Stimulated activated naive CD4-positive, alpha-beta T cell treated with Interleukin-2 at 50 U/mL for 16 hours (primary cell): ENCODE measurements around the gene CCT3.

Experiments used
- DNase-seq: peaks from one replicate; lab custom pipeline; 2025; lab: John Stamatoyannopoulos, UW

CCT3 gene

DNA sequence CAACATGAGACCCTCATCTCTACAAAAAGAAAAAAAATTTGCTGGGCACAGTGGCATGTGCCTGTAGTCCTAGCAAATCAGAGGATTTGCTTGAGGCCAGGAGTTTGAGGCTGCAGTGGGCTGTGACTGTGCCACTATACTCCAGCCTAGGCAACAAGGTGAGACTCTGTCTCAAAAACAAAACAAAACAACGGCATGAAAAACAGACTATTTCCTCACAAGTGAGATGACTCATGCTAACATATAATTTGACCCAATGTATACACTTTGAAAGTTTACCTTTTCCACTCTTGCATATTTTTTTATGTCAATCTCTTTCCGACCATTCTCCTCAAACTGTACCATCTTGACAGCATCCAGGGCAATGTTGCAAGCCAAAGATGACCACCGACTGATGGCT is 17.5 kb downstream of the CCT3 start:
- DNase-seq, result no peak

DNA sequence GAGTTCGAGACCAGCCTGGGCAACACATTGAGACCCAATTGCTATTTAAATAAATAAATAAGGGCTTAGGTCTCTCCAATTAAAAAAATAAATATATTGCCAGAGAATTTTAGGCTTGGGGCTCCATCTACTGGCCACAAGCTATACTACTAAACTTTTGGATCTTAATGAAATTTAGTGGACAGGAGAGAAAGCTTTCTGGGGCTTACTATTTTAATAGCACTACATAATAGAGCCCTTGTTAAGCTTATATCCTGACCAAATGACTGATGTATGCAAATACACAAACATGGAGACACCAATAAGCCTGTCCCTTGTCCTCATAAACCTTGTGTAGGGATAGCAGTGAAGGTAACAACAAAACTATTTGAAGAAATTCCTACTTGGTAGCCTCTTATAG is 18.4 kb downstream of the CCT3 start:
- DNase-seq, result no peak

DNA sequence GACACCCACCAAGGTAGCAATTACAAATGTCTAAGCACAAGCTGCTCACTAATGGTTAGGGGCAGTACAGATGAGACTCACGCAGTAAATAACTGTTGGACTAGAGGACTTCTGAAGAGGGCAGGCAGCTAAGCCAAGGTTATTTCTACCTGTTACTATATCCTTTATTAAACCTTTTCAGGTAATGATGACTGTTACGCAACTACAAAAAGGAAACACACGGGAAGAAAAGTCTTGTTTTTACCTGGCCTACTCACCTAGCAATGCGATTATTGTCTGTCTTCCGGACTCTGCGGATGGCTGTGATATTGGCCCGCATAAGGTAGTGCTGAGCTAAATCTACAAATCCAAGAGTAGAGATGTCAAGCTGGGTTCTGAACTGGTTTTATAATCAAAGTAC is 21.2 kb downstream of the CCT3 start:
- no peak for DNase-seq

DNA sequence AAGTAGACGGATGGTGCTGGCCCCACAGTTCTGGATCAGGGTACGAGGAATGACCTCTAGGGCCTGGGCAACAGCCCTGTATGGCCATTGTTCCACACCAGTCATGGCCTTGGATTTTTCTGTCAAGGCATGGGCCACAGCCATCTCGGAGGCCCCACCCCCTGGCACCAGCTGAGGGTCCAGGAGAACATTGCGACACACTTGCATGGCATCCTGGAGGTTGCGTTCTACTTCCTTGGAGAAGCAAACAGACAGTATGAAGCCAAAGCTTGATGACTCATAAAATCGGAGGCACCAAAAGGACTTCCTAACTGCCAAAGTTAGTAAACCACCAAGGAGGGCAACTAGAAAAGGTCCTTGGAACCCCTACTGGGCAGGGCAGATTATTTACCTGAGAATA is 27.1 kb downstream of the CCT3 start:
- no peak for DNase-seq

DNA sequence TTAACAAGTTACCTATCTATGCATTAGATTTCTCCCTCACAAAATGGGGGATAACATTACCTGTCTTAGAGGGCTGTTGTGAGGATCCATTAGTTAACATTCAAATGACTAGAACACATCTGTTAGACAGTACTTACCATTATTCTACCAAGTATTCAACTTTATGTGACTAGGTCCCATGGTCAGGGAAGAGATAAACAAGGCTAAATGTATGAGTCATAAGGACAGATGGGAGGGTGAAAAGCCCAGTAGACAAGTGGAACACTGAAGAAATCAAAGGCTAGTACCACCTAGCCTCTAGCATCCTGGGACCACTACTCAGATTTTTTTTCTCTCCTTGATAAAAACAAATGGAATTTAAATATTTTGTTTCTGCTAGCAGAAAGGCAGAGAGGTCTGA is 30.0 kb downstream of the CCT3 start:
- no peak for DNase-seq

DNA sequence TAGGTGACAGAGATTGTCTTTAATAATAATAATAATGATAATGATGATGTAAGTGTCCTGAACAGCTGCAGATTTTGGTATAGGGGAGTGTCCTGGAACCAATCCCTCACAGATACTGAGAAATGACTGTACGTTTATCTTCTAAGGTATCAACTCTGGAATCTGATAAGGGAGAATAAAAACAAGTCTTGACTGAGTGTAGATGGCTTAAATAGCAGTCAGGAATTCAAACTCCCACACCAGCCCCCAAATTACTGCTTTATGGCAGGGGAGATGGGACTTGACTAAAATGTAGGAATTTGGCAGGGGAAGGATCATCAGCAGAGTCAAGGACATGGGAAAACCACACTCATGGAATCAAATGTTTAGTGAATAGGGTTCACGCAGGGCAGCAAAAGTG is 32.9 kb downstream of the CCT3 start:
- DNase-seq, result no peak

DNA sequence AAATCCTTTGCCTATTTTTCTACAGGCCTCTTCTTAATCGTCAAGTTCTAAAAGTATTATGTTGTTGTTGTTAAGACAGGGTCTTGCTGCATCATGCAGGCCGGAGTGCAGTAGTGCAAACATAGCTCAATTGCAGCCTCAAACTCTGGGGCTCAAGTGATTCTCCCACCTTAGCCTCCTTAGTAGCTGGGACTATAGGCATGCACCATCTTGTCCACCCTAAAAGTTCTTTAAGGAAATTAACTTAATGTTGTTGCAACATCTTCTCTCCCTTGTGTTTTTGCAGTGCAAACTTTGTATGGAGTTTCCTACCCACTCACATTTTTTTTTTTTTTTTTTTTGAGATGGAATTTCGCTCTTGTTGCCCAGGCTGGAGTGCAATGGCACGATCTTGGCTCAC is 34.9 kb downstream of the CCT3 start:
- no peak for DNase-seq

DNA sequence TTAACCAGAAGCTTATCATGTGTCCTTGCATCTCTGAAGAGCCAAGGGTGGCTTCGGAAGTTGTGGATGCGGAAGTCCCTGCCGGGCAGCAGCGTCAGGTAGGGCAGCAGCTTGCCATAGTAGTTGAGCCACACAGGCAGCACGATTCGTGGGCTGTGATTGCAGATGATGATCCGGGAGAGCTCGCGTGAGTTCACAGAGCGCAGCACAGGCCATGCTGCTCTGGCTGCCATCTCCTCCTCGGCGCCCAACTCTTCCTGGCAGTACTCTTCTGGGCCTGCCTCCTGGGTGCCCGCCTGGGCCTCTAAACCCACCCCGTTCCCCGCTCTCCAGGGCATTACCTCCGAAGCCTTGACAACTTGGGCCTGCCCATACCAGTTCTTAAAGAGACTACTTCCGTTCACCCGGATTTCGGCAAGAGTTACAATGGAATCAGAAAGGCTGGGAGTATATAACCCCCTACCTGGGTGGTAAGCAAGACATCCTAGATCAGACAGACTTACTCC is 39.2 kb downstream of the CCT3 start, which contains the start of gene VHLL:
TSS of gene VHLL (minus strand) at position 456 of the 506 bp plus-strand sequence. CDS start at position 338, 118 bp downstream.
- DNase-seq, result no peak

DNA sequence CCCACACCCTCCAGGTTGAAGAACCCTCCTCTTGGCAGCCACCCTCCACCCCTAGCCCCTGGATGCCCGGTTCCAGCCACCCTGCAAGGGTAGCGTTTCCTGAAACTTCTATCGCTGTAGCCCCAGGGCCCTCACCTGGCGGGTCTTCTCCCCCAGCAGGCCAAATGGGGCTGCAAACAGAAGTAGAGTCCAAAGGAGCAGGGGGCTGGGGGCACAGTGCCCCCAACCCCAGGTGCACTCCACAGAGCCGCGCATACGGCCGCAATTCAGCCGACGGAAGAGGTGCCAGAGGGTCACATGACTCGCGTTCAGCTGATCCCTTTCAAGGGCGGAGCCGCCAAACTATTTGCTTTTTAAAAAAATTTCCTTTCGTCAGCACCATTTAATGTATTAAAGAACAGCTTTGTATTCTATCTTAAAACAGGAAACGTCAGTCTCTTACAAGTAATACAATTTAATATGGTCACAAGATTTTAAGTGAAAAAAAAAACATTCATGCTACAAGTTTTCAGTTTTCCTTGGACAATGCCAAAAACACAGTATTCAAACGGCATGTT is 42.6 kb downstream of the CCT3 start, which contains the start of gene GLMP:
TSS of gene GLMP (minus strand) at position 289 of the 557 bp plus-strand sequence. CDS start at position 255, 34 bp downstream.
- DNase-seq, result peak; percentile 49

DNA sequence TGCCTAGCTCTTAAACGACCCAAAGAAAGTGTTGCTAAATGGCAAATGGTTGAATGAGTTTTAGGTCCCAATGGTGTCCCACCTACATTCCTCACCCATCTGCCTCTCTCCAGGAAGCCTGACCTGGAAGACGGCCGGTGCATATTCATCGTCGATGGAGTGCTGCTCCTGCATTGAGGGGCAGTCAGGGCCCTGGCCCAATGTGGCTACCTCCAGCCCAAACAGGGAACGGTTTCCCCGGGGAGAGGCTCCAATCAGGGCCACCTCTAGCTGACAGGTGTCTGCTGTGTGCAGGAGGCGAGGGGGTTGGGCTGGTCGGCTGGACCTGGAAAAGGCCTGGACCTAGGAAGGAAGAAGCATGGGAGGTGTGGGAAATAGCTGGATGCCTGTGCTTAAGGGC is 44.2 kb downstream of the CCT3 start:
- DNase-seq, result no peak

DNA sequence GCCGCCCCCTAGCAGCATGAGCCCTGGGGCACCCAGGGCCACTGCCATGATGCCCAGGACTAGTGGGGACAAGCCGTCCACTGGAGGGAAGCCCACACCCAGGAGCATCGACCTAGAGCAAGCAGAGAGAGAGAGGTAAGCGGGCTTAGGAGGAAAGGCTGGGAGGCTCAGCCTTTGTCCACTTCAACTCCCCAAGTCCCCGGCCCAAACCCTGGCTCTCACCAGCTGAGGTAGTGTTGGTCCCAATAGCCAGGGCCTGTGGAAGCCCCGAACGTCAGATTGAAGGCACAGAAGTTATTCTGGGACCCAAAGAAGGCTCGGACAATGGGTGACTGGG is 45.0 kb downstream of the CCT3 start:
- DNase-seq, result no peak

DNA sequence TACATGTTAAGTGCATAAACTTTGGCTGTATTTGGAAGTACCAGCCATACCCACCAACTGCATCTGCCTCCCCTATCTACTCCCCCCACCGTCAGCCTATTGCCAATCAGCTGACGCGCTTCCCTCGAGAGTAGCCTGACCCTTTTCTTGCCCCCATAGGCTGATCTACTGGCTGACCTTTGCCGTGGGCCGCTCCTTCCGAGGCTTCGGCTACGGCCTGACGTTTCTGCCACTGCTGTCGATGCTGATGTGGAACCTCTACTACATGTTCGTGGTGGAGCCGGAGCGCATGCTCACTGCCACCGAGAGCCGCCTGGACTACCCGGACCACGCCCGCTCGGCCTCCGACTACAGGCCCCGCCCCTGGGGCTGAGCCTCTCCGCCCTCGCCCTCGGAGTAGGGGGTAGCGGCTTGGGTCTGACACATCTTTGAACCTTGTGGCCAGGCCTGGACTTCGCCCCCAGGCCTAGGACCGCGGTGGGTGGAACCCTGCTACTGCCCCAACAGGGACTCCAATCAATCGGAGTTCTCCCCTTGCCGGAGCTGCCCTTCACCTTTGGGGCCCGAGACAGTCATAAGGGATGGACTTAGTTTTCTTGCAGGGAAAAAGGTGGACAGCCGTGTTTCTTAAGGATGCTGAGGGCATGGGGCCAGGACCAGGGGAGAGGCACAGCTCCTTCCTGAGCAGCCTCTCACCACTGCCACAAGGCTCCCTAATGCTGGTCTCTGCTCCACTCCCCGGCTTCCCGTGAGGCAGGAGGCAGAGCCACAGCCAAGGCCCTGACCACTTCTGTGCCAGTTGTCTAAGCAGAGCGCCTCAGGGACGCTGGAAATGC is 46.6 kb downstream of the CCT3 start:
- DNase-seq, result no peak

DNA sequence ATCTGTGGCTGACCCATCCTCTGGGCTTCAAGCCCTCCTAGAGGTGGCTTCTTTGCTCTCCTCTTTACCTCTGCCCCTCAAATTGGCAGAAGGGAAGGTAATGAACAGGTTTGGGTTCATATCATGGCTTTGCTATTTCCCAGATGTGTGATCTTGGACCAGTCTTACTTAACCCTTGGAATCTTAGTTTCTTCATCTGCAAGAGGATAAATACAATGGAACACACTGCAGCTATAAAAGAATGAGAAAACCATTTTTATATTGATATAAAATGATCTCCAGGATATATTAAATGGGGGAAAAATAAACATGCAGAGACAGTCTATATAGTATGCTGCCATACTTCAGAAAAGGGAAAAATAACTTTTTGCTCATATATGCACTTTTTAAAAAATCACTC is 48.2 kb downstream of the CCT3 start:
- no peak for DNase-seq

DNA sequence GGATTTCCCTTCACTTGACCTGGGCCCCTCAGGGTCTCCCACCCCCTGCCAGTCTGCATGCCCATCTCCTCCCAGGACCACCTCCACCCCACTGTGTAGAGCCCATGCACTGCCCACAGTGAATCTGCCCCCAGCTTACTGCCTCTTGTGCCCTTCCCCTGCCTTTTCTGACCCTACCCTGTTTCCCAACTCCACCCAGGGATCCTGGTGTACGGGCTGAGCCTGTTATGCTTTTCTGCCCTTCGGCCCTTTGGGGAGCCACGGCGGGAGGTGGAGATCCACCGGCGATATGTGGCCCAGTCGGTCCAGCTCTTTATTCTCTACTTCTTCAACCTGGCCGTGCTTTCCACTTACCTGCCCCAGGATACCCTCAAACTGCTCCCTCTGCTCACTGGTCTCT is 52.0 kb downstream of the CCT3 start:
- DNase-seq, result no peak

DNA sequence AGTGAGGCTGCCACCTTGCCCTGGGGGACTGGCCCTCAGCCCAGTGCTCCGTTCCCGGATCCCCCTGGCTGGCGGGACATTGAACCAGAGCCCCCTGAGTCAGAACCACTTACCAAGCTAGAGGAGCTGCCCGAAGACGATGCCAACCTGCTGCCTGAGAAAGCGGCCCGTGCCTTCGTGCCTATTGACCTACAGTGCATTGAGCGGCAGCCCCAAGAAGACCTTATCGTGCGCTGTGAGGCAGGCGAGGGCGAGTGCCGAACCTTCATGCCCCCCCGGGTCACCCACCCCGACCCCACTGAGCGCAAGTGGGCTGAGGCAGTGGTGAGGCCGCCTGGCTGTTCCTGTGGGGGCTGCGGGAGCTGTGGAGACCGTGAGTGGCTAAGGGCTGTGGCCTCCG is 52.7 kb downstream of the CCT3 start:
- no peak for DNase-seq

DNA sequence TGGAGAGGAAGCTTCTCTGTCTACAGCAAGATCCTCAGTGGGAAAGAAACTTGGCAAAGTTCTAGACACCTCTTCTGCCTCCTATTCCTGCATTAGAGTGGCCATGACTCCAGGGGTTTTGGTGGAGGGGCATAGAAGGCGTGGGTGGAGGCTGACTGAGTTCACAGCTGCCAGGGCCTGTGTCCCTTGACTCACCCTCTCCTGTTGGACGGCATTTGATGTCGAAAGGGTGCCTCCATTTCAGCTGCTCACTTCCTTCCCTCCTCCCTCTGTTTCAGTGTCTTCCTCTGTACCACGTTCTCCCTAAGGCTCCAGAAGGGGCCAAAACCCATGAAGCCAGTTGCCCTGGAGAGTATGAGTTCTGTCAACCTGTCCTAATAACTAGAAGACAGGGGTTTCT is 53.3 kb downstream of the CCT3 start:
- DNase-seq, result no peak

DNA sequence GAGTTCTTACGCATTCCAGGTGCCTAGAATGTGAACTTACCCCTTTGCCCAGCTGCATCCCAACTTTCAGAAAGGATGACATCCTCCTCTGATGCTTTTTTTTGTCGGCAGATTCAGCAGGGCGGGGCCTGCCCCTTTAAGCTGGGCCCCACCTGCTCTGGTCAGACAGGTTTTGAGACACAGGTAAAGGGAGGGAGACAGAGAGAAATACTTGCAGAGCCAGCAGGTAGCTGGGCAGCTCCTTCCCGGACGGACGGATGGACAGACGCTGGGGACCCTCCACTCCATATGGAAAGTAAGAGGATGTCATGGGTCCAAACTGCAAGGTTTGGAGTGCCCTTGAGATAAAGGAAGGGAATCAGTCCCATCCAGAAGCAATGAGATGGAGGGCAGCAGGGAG is 54.0 kb downstream of the CCT3 start, which contains the start of gene TMEM79:
TSS of gene TMEM79 (plus strand) at position 214 of the 400 bp plus-strand sequence. CDS start 902 bp downstream, outside the sequence.
- DNase-seq, result no peak

DNA sequence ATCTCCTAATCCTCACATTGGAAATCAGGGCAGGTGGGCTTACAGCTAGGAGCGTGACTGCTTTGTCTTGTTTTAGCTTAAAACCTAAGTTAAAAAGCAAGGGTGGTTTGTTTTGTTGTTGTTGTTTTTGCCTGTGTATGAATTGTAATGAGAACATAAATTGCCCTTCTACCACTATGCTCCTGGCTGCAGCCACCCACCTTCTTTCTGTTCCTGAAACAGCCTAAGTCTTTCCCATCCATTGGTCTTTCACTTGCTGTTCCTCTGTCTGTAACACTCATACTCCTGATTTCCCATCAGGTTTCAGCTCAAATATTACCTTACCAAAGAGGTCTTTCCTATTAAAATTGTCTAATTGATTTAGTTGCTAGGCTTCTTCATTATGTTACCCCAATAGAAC is 54.6 kb downstream of the CCT3 start:
- DNase-seq, result no peak

DNA sequence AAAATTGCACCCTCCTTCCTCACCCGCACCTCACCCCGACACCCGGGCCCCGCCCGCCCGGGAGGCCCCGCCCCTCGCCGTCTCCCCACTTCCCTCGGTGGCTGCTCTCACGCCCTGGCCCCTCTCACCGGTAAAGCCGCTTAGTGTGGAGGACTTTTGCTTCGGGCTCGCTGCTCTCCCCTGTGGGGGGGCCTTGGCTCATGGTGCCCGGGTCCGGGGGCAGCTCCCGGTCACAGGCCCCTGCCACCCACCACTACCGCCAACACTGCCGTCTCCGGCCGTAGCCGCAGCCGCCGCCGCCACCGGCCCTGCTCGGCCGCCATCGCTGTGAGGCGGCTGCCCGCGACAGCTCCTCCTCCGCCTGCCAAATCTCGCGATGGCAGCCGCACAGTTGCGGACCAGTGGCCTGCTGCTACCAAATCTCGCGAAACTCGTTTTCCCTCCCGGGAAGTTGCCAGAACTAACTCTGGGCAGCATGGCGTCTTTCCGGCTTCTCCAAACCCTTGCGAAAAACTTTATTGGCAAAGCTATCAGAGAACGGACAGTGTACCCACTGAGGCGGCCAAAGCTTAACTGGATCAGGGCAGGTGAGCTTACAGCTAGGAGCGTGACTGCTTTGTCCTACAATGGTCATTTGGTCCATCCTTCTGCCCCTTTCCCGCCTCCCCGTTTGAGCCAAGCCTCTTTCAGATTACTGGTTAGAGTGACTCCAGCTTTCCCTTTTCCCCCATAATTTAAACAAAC is 55.4 kb downstream of the CCT3 start, which contains the start of gene SMG5:
TSS of gene SMG5 (minus strand) at position 347 of the 744 bp plus-strand sequence. CDS start at position 202, 145 bp downstream.
- DNase-seq, result peak; percentile 96

DNA sequence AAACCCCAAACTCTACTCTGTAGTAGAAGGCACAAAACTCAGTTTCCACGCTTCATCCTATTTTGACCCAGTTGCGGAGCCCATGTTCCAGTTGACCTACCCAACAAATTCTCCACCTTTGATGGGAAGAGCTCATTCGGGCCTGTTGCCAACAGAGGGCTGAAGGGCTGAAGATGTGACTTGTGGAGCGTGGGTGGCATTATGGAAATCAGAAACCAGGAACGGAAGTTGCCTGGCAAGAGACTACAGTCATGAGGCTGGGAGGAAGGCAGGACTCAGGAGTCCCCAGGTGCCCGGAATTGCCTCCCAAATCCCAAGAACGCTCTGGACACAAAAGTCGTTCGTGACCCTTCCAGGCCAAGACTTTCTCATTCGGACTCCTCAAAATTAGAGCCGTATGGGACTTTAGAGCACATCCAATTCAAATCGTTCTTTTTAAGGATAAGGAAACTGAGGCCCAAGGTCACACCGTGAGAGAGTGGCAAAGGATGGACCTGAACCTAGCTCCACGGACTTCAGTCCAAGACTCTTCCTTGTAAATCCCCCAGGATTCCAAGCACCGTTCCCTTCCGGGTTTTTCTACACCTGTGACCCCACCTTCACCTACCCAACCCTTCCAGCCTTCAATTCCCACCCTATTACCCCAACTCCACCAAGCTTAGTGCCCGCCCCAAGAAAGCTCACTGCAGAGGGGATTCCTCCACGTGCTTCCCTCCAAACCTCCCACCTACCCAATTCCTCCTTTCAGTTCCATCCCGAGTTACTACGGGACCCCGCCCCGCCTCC is 56.2 kb downstream of the CCT3 start:
- DNase-seq, result peak; percentile 19

DNA sequence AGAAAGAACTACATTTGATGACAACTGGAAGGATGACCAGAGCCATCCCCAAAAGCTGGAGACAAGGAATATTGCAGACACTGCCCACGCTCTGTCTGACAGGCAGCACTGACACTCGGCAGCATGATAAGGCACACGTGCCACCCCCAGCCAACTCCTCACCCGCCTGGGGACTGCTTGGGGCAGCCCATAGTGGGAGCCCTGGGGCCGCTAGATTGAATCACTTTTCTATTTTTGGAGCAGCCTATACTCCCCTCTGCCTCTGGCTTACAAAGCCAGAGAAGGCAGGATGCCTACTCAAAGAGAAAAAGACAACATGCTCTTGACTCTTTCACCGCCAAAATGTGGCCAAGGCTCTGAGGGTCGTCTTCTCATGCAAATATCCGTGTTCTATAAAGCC is 56.8 kb downstream of the CCT3 start:
- DNase-seq, result peak; percentile 9

DNA sequence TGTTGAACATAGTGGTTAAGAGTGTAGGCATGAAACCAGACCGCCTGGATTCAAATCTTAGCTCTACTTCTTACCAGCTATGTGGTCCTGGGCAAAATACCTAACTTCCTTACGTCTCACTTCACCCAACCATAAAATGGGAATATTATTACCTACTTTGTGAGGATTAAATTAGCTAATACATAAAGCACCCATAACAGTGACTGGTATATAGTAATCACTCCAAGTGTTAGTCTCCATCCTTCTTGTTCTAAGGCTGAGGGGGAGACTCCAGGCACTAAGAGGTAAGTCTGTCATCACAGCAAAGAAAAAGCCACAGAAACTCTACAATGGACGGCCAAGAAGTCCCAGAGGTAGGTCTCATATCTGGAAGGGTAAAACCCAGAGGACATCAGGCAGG is 58.3 kb downstream of the CCT3 start:
- DNase-seq, result no peak
